Measurements from ENCODE around the gene SURF2.
A peak's percentile ranks its signal among the peaks of the same experiment; 100 is the strongest.

The SURF2 gene

DNA sequence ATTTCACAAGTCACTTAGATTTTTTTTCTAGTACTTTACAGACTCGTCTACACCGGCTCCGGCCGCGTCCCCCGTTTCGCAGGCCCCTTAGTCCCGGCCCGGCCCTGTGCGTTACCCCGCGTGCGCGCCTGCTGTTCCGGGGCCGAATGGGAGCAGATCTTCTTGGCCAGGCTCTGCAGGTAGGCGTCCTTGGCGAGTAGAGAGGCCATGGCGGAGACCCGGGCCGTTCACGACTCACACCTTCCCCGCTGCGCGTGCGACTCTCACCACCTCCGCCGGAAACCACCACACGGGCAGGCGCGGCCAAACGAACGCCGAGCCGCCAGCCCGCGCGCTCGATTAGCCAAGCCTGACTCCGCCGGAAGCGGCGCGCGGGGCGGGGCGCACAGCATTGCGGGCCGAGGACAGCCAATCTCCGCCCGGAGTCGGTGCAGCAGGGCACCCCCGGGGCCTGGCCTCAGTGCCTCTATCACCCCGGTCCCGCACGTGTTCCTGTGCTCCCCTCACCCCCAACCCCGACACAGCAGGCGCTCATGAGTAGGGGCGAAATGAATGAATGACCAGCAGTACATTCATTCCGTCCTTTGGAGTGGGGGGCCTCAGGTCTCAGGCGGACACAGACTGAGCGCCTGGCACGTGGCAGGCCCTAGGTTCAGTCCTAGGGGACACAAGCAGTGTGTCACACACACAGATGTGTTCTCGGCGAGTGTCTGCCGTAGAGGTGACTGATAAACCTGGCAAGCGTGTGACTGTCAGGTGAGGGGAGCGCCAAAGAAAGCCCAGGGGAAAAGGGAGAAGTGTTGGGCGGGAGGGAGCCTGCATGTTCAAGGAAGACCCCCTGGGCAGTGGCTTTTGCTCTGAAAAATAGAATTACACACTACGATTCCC is 20.2 kb upstream of the SURF2 start, which contains the start of gene SURF6:
SURF6 (minus strand) TSS at position 265 of the 888 bp plus-strand sequence; CDS start at position 209, 56 bp downstream.
- peak; percentile 96 for DNase-seq (ENCODE audit: low spot score)

DNA sequence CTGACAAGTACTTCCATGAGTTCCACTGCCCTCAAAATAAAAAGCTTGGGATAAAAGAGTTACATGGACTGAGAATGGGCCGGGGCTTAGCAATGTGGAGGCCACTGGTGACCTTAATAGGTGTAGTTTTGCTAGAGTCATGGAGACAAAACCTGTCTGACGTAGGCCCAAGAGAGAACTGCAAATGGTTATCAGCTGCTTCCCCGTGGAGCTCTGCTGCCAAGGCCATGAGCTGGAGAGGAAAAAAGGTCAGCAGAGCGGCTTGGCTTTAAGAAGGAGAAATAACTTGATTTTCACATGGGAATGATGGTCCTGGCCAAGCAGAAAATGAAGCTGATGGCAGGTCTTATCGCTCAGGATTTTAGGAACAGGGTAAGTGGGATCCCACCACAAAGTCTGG is 16.7 kb upstream of the SURF2 start:
- DNase-seq (ENCODE audit: low spot score), result no peak

DNA sequence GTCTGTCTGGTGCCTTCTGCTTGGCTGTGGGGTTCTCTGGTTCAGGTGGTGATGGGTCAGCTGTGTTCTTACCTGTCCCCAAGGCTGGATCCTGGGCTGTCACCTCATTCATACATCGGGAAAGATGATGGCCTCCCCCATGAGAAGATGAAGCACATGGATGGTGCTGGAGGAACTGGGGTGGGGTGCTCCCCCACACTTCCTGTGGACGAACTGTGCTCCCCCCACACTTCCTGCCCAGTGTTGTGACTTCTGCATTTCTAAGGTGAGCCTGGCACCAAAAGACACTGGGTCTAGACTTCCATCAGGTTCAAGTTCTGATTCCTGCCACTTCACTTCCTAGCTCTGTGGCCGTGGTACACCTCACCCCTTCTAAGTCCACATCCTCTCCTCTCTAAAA is 16.1 kb upstream of the SURF2 start:
- no peak for DNase-seq (ENCODE audit: low spot score)

DNA sequence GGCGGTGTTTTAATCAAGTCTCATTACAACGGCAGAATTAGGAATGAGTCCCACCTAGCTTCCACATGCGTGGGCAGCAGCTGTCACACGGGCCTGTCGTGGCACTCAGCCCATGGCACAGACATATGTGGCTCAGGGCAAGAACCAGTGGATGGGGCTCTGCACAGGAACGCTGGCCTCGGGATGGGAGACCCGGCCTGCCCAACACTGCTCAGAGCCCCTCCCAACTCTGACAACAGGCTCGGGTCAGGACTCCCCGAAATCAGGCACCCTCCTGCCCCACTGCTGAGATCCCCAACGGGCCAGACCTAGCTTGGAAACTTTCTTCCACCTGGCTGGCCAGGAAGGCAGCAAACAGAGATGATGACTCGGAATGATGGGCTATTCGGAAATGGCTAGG is 15.4 kb upstream of the SURF2 start:
- no peak for DNase-seq (ENCODE audit: low spot score)

DNA sequence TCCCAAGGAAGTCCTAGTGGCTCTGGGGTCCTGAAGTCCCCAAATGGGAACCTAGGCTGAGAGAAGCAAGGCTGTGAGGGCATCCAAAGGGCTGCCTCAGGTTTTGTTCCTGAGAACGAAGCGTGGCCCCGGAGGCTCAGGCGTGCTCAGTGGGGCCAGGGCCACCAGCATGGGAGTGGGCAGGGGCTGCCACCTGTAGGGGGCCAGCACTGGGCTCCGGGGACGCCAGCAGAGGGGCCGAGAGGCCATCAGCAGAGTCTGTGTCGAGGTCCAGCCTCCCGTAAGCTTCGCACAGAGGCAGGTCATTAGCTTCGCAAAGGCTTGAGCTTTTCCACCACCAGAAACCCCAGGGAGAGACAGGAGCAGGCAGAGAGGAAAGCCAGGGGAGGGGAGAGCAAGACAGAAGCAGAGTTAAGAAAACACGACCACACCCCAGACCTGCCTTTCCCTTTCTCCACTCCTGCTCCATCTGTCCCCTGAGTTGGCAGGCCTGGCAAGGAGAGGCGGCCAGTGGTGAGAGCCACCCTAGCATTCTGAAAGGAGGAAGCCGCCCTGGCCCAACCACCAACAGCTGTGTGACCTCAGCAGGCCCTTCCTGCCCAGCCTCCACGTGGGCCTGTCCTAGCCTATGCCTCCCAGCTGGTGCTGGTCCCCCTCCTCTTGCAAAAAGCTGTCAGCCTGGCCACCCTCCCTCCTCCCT is 14.8 kb upstream of the SURF2 start:
- DNase-seq (ENCODE audit: low spot score), result no peak

DNA sequence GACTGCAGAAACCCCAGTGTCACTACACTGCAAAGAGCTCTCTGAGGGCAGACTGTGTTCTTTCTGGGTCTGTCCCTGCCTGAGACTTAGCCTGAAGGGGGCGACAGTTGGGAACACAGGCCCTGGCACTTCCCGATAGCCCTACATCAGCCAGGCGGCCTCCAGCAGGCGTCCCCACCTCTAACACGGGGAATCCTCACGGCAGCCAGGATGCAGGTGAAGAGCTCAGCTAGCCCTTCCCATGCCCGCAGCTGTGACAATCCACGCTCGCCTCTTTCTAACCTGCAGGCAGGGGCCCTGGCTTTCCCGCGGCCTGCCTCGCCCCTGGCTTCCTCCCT is 14.3 kb upstream of the SURF2 start:
- no peak for DNase-seq (ENCODE audit: low spot score)

DNA sequence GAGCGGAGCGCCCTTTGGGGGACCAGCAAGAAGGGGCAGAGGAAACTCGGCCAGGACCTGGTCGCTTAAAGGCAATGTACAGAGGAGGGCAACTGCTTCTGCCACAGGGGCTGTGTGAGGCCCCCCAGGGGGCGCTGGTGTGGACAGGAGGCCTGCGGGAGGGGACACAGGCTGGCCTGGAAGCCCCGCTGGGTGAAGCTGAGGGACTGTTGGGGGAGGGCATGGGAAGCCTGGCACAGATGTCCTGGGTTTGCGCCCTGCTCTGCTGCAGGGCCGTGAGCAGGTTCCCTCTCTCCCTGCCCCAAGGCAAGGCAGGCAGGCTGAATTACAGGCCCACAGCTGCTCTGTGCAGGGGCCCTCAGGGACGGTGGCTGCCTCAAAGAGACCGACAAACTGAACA is 13.8 kb upstream of the SURF2 start:
- no peak for DNase-seq (ENCODE audit: low spot score)

DNA sequence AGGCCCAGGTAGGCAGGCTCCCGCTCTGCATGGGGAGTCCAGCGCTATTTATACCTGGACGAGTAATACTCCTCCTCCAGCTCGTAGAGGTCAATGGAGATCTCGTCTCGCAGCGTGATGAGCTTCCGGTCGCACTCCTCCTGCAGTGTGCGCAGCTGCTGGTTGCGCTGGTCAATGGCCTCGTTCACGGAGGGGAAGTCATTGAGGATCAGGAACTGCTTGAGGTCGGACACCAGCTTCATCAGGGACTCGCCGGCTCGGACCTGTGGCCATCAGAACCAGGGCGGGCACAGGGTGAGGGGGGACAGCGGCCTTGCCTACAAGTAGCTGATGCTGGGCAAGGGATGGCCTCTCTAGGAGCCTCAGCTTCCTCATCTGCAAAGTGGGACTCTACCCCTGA is 12.3 kb upstream of the SURF2 start:
- DNase-seq (ENCODE audit: low spot score), result no peak

DNA sequence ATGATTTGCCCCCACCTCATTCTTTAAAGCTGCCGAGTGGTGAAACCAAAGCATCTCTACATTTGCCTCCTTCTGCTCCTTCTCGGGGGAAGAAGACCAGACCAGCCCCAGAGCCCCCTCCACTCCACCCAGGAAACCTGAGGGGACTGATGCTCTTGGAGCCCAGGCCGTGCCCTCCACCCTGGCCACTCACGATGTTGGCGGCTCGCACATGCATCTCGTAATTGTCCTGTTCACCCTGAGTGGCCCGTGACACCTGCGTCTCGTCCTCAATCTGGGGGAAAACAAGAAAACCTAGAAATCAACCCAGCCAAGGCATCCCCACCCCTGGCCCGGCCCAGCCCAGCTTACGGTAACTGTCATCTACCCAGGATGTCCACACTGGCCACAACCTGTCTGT is 11.4 kb upstream of the SURF2 start:
- DNase-seq (ENCODE audit: low spot score), result no peak

DNA sequence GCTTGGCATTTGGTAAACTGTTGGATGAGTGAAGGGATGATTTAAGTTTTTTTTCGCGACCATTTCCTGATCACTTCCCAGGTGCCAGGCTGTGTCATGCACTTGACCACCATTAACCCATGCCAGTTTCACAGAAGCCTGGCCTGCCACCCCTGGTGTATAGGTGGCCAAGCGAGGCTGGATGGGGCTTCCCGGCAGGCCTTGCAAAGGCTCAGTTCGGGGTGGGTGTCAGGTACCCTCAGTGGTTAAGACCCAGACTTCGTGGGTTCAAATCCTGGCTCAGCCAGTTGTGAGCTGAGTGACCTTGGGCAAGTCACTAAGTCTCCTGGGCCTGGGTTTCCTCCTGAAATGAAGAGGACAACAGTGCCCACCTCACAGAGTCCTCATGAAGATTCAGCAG is 10.8 kb upstream of the SURF2 start:
- DNase-seq (ENCODE audit: low spot score), result no peak

DNA sequence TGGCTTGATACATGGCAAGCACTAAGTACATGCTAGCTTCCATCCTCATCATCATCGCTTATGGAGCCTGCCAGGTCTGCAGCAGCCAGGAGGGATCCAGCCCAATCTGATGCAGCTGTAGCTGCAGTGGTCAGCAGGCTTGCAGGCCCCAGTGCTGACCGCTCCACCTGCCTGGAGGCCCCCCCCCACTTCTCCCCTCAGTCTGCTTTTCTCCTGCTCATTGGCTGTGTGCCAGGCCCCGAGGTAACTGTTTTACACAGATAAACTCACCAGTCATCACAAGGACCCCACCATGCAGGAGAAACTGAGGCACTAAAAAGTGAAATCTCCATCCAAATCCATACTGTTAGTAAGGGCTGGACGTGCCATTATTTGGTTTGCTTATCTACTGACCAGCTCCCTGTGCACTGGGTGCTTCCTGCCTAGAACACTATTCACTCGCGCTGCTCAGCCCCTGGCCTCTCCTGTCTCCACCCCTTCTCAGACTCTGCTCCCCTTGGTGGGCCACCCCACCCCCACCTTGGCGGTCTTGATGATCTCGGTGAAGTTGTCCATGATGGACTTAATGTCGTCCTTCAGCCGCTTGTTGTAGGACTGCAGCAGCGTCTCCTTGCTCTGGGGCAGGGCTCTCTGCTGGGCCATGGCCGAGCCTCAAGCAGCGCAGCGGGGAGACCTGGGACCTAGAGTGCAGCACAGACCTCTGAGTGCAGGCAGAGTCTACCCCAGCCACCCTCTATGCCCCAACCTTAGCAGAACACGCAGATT is 10.1 kb upstream of the SURF2 start:
- no peak for DNase-seq (ENCODE audit: low spot score)

DNA sequence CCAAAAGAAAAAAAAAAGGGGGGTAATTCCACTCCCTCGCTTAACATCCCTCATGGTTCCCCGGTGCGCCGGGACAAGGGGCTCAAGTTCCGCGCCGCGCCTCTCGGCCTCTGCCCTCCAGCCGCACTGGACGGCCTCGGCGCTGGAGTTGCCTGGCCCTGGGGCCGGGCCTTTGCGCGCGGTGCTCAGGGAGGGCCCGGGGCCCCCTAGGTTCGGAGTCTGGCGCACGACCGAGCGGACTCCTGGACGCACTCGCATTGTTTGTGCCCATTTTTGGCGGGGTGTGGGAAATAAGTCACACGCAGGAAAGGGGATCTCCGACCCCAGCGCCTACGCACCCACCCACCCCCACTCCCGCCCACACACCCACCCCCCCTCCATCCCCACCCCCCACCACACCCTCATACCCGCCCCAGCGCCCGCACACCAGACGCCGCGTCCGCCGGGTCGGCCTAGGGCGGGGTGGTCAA is 8.8 kb upstream of the SURF2 start:
- DNase-seq (ENCODE audit: low spot score), result peak; percentile 67

DNA sequence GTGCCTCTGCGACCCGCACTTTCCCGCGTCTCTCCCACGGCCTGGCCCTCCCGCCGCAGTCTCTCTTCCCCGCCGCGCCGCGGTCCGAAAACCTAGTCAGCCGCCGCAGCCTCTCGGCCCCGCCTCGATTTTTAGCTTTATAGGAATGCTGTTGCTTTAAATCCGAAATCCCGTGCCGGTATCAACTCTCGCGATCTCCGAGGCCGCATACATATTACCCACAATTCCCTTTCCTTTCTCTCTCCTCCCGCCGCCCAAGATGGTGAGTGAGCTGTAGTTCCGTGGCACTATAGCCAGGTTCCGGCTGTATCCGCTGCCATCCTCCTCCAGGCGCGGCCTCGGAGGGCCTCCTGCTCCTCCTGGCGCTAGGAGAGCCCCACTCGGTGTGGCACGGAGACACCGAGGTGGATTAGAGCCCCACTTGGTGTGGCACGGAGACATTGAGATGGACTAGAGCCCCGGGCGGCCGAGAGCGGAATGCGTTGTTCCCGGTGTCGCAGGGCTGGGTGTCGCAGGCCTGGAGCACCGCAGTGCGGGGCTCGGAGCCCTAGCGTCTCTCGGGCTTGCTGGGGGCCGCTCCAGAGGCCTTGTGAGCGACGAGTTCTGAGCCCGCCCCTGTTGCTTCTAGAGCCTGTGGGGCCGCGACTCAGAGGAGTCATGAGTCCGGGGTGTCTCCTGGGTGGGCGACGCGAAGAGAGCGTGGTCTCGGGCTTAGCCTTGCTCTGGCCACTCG is 8.2 kb upstream of the SURF2 start, which contains the start of the genes MED22 and RPL7A:
MED22 (minus strand) TSS at position 147 of the 733 bp plus-strand sequence. CDS start 1,469 bp downstream, outside the sequence.
RPL7A (plus strand) TSS at position 234 of the 733 bp plus-strand sequence; CDS start at position 260, 26 bp downstream.
- peak; percentile 93 for DNase-seq (ENCODE audit: low spot score)

DNA sequence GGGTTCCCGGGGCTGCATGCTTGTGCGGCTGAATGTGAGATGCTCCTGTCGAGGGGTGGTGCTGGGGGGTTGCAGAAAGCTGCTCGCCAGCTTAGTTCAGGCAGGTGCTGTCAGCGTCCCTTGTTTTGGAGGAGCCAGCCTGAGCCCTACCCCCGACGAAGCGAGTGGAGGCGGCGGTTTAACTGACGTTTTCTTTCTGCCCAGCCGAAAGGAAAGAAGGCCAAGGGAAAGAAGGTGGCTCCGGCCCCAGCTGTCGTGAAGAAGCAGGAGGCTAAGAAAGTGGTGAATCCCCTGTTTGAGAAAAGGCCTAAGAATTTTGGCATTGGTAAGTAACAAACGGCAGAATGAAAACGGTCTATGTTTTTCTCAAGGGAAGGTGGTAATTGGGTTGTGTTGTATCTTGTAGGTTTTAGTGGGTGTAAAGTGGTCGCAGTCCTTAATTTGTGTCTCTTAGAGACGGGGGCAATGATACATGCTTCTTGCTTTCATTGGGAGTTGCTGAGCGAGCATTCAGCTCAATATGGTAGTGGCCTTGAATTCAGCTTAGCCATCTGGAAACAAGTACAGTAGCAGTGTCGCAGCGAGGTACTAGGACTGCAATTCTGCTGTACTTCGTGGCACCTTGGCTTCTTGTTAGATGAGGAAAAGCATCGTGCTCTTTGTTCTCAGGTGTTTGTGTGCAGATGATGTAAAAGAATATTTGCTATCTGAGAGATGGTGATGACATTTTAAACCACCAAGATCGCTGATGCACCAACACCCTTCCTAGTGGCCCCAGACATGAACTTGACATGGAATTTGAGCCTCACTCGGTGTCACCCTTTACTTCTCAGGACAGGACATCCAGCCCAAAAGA is 7.4 kb upstream of the SURF2 start:
- DNase-seq (ENCODE audit: low spot score), result no peak

DNA sequence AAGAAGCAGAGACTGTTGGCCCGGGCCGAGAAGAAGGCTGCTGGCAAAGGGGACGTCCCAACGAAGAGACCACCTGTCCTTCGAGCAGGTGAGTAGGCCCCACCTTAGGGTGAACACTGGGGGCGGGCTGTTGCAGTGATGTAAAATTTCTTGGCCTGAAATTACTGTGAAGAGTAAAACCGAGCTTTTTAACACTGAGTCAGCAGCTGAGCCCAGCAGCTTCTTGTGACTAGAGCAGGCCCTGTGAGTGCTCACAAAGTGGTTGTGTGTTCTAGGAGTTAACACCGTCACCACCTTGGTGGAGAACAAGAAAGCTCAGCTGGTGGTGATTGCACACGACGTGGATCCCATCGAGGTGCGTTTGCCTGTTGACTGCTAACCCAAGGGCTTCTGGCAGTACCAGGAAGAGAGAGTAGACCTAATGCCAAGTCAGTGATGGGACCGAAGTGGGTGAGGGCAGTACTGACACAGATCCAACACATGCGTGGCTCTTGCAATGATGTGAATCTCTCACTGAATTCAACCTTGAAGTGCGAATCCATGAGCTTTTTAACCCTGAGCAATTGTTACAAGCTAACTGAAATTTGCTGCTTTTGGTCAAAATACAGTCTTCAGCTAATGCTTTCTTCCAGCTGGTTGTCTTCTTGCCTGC is 6.3 kb upstream of the SURF2 start:
- no peak for DNase-seq (ENCODE audit: low spot score)

DNA sequence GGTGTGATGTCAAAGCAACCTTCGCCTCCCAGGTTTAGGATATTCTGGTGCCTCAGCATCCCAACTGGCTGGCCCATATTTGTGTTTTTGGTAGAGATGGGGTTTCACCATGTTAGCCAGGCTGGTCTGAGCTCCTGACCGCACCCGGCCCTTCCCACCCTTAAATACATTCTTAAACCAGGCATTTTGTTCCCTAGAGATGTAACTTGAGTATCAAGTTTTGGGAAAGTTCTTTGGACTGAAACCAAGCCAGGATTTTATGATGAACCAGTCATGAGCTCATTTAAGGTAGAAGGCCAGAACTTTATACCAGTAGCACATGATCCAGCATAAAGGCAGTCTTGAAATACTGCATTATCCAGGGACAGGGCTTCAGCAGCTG is 4.8 kb upstream of the SURF2 start:
- DNase-seq (ENCODE audit: low spot score), result no peak

DNA sequence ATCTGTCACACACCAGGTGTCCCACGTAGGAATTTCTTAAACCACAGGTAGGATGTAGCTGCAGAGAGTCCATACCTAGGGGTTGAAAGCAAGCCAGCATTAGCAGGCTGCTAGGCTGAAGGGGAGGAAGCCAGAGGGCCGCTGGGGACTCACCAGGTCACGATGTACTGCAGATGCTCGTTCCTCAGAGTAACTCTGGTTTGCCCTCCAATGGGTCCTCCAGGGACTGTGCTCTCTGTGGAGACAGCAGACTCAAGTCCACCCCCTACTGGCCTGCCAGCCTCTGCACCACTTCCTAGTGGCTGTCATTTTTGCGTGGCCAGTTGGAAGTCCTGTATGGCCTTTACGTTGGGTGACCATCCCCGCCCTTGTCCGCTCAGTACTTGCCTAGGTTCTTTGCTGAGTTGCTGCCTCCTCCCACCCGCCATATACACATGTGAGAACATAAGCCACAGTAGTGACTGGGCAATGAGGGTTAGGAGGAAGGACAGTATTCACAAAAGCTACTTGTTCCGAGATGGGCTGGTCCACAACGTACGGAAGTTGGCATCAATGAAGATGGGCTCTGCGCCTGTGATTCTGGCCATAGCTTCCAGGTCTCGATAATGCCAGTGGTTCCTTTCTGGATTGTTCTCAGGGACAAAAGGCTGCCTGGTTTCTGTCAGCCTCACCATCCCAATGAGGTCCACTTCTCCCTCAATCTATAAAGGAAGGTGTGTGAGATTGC is 4.3 kb upstream of the SURF2 start:
- peak; percentile 62 for DNase-seq (ENCODE audit: low spot score)

DNA sequence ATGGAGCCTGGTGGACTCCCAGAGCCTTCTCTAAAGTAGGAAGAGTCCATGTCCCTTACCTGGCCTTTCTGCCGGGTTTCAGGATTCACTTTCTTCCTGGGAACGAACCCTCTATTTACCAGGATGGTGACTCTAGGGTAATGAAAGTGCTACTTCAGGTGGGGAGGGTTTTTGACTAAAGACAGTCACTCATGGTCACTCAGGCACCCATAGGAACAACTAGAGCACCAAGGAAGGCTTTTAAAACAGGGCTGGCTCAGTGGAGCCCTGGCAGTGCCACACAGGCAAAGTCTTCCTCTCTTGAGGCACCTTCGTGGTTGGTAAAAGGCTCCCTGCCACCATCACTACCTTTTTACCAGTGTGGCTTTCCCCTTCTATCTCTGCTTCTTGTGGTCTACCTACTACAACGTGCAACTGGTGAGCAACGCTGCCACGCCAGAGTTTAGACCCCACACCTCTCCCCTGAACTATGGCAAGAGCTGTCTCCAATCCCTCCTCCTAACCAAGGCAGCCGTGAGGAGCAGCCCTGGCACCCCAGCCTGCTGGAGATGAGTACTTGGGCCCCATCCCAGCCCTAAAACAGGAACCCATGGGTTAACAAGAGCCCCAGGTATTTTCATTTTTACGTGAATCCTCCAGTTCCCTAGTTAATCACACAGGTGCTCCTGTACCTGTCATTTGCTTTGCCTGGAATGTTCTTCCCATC is 3.6 kb upstream of the SURF2 start:
- DNase-seq (ENCODE audit: low spot score), result no peak

DNA sequence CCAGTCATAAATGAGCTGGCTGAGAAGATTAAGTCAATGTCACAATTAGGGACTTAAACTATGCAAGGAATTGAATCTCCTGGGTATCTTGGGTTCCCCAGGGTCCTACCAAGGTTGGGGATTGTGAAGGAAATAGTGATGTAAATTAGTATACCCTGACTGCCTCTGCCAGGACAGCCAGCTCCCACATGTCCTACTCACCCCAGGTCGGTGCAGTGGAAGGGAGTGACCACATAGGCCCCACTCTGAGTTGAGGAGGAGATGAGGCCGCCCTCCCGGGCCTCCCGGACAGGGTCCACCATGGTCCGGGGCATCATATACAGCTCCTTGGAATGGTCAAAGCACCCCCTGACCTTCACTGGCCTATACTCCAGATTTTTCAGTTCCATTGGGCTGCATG is 2.8 kb upstream of the SURF2 start:
- no peak for DNase-seq (ENCODE audit: low spot score)

Data from AG20443 (cell line).